Endothelial cell of umbilical vein (primary cell): Measurements from ENCODE around the gene SLC17A9.
"Not testable (repeated sequence)": the region's sequence is repeated elsewhere in the genome, so short reads cannot be mapped to it uniquely, and the experiment has no call there.

Source experiments
- EZH2 ChIP-seq: IDR thresholded peaks from 2 replicates; pipeline ENCODE4 v1.6.1; 2012; ENCODE audit warnings: borderline replicate concordance, low read depth, mild to moderate bottlenecking, moderate library complexity, low read length, inconsistent platforms; ENCODE audit not compliant: severe bottlenecking
- JUN ChIP-seq: IDR thresholded peaks from 2 replicates; pipeline ENCODE4 v1.6.1; 2011; ENCODE audit warnings: borderline replicate concordance, low read depth; ENCODE audit not compliant: insufficient read length, insufficient read depth
- MYC ChIP-seq: IDR thresholded peaks from one replicate; pipeline ENCODE4 v1.6.1; 2011; ENCODE audit warnings: mild to moderate bottlenecking, low read depth, low read length
- POLR2A ChIP-seq: IDR thresholded peaks from 2 replicates; pipeline ENCODE4 v1.6.1; 2012; ENCODE audit warnings: low read depth, mild to moderate bottlenecking, control low read depth, low read length
- POLR2AphosphoS5 ChIP-seq: IDR thresholded peaks from 2 replicates; pipeline ENCODE4 v1.6.1; 2012; ENCODE audit warnings: low read depth, mild to moderate bottlenecking, control low read depth, low read length, moderate library complexity; ENCODE audit not compliant: insufficient read depth
- TF ChIP-seq, protein P1 (sequence below), 2 donors: IDR thresholded peaks; 1 replicate in 1 of 2; 2 replicates in 1 of 2; pipeline ENCODE4 v1.5.1; 2011; ENCODE audit warnings: low read length in 2 of 2, mild to moderate bottlenecking in 2 of 2, moderate library complexity in 2 of 2, control low read depth in 1 of 2, inconsistent platforms in 1 of 2, low read depth in 1 of 2; ENCODE audit not compliant: insufficient read depth in 1 of 2; ENCODE audit errors: extremely low read depth in 1 of 2

DNA sequence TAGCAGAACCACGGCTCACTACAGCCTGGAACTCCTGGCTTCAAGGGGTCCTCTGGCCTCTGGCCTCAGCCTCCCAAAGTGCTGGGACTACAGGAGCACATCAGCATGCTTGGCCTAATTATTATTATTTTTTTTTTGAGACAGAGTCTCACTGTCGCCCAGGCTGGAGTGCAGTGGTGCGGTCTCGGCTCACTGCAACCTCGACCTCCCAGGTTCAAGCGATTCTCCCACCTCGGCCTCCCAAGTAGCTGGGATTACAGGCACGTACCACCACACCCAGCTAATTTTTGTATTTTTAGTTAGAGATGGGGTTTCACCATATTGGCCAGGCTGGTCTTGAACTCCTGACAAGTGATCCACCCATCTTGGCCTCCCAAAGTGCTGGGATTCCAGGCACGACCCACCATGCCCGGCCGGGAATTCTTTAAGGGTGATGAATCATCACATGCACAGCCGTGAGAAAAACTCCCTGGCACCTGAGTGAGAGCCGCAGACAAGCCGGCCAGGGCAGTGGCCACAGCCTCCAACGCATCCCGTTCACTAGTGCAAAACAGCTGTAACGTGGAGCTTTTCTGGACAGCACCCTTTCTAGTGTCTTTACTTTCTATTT is 29.3 kb upstream of the SLC17A9 start:
- TF ChIP-seq, protein P1, sequence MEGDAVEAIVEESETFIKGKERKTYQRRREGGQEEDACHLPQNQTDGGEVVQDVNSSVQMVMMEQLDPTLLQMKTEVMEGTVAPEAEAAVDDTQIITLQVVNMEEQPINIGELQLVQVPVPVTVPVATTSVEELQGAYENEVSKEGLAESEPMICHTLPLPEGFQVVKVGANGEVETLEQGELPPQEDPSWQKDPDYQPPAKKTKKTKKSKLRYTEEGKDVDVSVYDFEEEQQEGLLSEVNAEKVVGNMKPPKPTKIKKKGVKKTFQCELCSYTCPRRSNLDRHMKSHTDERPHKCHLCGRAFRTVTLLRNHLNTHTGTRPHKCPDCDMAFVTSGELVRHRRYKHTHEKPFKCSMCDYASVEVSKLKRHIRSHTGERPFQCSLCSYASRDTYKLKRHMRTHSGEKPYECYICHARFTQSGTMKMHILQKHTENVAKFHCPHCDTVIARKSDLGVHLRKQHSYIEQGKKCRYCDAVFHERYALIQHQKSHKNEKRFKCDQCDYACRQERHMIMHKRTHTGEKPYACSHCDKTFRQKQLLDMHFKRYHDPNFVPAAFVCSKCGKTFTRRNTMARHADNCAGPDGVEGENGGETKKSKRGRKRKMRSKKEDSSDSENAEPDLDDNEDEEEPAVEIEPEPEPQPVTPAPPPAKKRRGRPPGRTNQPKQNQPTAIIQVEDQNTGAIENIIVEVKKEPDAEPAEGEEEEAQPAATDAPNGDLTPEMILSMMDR (IDR thresholded peaks at IDR 0.05; ENCODE audit: extremely low read depth in 1 of 2, insufficient read depth in 1 of 2, low read depth in 1 of 2, low read length in 2 of 2) = not testable (repeated sequence)
- TF ChIP-seq POLR2A, EZH2, MYC, POLR2AphosphoS5: not testable (repeated sequence)
- peak; percentile 31 for TF ChIP-seq JUN
